GM12892 (cell line): ENCODE measurements around the gene NSMF.

Experiments
- POLR2AphosphoS5 ChIP-seq: IDR thresholded peaks from 2 replicates; pipeline ENCODE4 v1.6.1; 2011; ENCODE audit warnings: low read depth, low read length, control low read depth
- TAF1 ChIP-seq: IDR thresholded peaks from 2 replicates; pipeline ENCODE4 v1.6.1; 2011; ENCODE audit warnings: low read depth, mild to moderate bottlenecking, control low read depth, low read length, borderline replicate concordance

DNA sequence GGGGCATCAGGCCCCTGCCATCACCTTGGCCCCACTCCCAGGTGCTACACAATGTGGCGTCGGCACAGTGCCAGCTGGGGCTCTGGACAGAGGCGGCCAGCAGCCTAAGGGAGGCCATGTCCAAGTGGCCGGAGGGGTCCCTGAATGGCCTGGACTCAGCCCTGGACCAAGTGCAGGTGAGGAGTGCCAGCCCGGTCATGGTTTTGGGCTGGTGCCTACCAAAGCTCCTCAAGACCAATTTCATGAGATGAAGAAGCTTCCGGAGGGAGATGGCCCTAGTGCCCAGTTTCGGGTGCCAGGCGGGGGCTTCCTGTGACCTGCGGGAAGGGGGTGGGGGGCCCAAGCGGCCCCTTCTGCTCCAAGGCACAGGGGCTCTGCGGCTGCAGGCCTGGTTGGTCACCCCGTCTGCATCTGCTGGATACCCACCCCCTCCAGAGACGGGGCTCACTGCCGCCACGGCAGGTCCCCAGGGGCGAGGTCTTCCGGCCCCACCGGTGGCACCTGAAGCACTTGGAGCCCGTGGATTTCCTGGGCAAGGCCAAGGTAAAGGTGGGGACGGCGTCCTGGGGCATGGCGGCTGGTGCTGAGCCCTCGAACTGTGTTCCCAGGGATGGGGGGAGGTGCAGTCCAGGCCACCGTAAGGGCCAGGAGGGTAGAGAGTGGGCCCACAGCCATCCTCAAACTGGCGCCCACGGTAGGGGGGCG is 30.1 kb downstream of the NSMF start:
- TF ChIP-seq POLR2AphosphoS5 (no peak), TAF1 (no peak)
